Peyer's patch (tissue), 4 donors: ENCODE measurements around the gene NRG4.
"Not testable (repeated sequence)": the region's sequence is repeated elsewhere in the genome, so short reads cannot be mapped to it uniquely, and the experiment has no call there.

ENCODE experiments used
- CTCF ChIP-seq, 6 experiments: fragments of 450-650 bp in 4 of 6; fragments of 200-600 bp in 2 of 6; sonication (generic) in 1 of 6; IDR thresholded peaks; one replicate each; pipeline ENCODE4 v1.5.1; 2017 to 2019; ENCODE audit warnings: antibody characterized with exemption in 6 of 6, mild to moderate bottlenecking in 3 of 6, moderate library complexity in 1 of 6
- POLR2A ChIP-seq, 2 donors: fragments of 450-650 bp; IDR thresholded peaks; one replicate each; pipeline ENCODE4 v1.5.1; 2017; ENCODE audit warnings: antibody characterized with exemption in 2 of 2, mild to moderate bottlenecking in 2 of 2, moderate library complexity in 2 of 2

- TF ChIP-seq CTCF, POLR2A (IDR thresholded peaks at IDR 0.05): not testable (repeated sequence)
Observed at GRCh38 chr15:76013470-76013869, 1.2 kb upstream of the NRG4 start.
